ENCODE data around the gene CLCN2.

- no peak for TF ChIP-seq SUZ12 (IDR thresholded peaks at IDR 0.05; ENCODE audit: extremely low read depth, insufficient read depth, insufficient read length)
- no peak for TF ChIP-seq YY1 (IDR thresholded peaks at IDR 0.05; ENCODE audit: insufficient read depth, insufficient read length)
- TF ChIP-seq ZNF274 (IDR thresholded peaks at IDR 0.05; ENCODE audit: low read depth, low read length), result no peak
Measured at GRCh38 chr3:184383033-184383740, 21.8 kb upstream of the CLCN2 start.

Data from NT2/D1 (cell line).